ENCODE data around the gene KPTN. TPM values are rescaled to one million over a fixed set of nuclear protein-coding genes. Genes with fewer than 3 reads are reported as not detected.

Gene KPTN
- total and polyA plus RNA-seq, 4 donors: 2.3 to 6.0 (median 4.0) TPM

GRCh38 chr19:47435883-47436417 lies 48.1 kb downstream of the KPTN start:
- Histone ChIP-seq H3K4me1 (ENCODE audit: control insufficient read depth in 4 of 4, insufficient read depth in 4 of 4, low read length in 3 of 4) (no peaks in the 10 kb centered on the region), H3K27me3 (ENCODE audit: control insufficient read depth in 4 of 4, insufficient read depth in 4 of 4, low read length in 3 of 4) (peaks cover 0 to 5% (median 1%) of the 10 kb centered on the region in 4 donors), H3K9me3 (ENCODE audit: control insufficient read depth in 4 of 4, low read length in 3 of 4) (no peaks in the 10 kb centered on the region), H3K27ac (ENCODE audit: low read depth in 1 of 2, low read length in 2 of 2) (no peak overlapping the region), H3K36me3 (ENCODE audit: control insufficient read depth in 4 of 4, insufficient read depth in 3 of 4, low read depth in 1 of 4, low read length in 3 of 4) (no peaks in the 10 kb centered on the region), H3K9ac (ENCODE audit: low read depth in 1 of 2, low read length in 2 of 2) (no peak overlapping the region), H3K4me3 (ENCODE audit: low read depth in 1 of 3, low read length in 3 of 3) (no peak overlapping the region)
- TF ChIP-seq HNF4A (conservative IDR thresholded peaks at IDR 0.05) (no peak), GABPA (IDR thresholded peaks at IDR 0.05 in 1 of 2, conservative IDR thresholded peaks at IDR 0.05 in 1 of 2) (no peak), ZBTB33 (IDR thresholded peaks at IDR 0.05) (no peak), TAF1 (conservative IDR thresholded peaks at IDR 0.05) (no peak), EGR1 (IDR thresholded peaks at IDR 0.05; ENCODE audit: low read depth in 2 of 2) (no peak)
- no peak for DNase-seq (ENCODE audit: low spot score)
- WGBS: 79% methylated on average over 6 of the region's 6 CpGs

- 63% methylated on average over 16 of the region's 16 CpGs for whole genome bisulfite sequencing
- no peak overlapping the region for H3K27ac ChIP-seq (ENCODE audit: low read depth in 1 of 2, low read length in 2 of 2)
- H3K9ac ChIP-seq (ENCODE audit: low read depth in 1 of 2, low read length in 2 of 2): no peak overlapping the region
- no peak for DNase-seq (ENCODE audit: low spot score)
- H3K9me3 ChIP-seq (ENCODE audit: control insufficient read depth in 4 of 4, low read length in 3 of 4): no peaks in the 10 kb centered on the region
- H3K4me3 ChIP-seq (ENCODE audit: low read depth in 1 of 3, low read length in 3 of 3): no peak overlapping the region
- TF ChIP-seq SP1 (IDR thresholded peaks at IDR 0.05) (no peak), FOXA2 (IDR thresholded peaks at IDR 0.05) (no peak), RAD21 (IDR thresholded peaks at IDR 0.05) (no peak), RXRA (IDR thresholded peaks at IDR 0.05) (no peak), FOXA1 (IDR thresholded peaks at IDR 0.05) (no peak), REST (IDR thresholded peaks at IDR 0.05) (no peak), HNF4A (conservative IDR thresholded peaks at IDR 0.05) (no peak), YY1 (IDR thresholded peaks at IDR 0.05) (no peak), JUND (IDR thresholded peaks at IDR 0.05) (no peak)
- TF ChIP-seq, protein P1, sequence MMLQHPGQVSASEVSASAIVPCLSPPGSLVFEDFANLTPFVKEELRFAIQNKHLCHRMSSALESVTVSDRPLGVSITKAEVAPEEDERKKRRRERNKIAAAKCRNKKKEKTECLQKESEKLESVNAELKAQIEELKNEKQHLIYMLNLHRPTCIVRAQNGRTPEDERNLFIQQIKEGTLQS (IDR thresholded peaks at IDR 0.05): no peak
- TF ChIP-seq, protein P2, sequence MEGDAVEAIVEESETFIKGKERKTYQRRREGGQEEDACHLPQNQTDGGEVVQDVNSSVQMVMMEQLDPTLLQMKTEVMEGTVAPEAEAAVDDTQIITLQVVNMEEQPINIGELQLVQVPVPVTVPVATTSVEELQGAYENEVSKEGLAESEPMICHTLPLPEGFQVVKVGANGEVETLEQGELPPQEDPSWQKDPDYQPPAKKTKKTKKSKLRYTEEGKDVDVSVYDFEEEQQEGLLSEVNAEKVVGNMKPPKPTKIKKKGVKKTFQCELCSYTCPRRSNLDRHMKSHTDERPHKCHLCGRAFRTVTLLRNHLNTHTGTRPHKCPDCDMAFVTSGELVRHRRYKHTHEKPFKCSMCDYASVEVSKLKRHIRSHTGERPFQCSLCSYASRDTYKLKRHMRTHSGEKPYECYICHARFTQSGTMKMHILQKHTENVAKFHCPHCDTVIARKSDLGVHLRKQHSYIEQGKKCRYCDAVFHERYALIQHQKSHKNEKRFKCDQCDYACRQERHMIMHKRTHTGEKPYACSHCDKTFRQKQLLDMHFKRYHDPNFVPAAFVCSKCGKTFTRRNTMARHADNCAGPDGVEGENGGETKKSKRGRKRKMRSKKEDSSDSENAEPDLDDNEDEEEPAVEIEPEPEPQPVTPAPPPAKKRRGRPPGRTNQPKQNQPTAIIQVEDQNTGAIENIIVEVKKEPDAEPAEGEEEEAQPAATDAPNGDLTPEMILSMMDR (IDR thresholded peaks at IDR 0.05; ENCODE audit: low read depth, low read length, missing input control): no peak
- peaks cover 0 to 6% (median 3%) of the 10 kb centered on the region in 4 donors for H3K27me3 ChIP-seq (ENCODE audit: control insufficient read depth in 4 of 4, insufficient read depth in 4 of 4, low read length in 3 of 4)
- H3K36me3 ChIP-seq (ENCODE audit: control insufficient read depth in 4 of 4, insufficient read depth in 3 of 4, low read depth in 1 of 4, low read length in 3 of 4): no peaks in the 10 kb centered on the region
- peaks cover 1 to 4% (median 3%) of the 10 kb centered on the region in 4 donors for H3K4me1 ChIP-seq (ENCODE audit: control insufficient read depth in 4 of 4, insufficient read depth in 4 of 4, low read length in 3 of 4)
These were observed 48.8 kb downstream of the KPTN start for GRCh38 chr19:47435196-47435595.

Data from liver (tissue), 9 donors.